HG03095 (cell line): ENCODE measurements around the gene GRIN2A.

Experiments used
- ATAC-seq: cut with Tn5 transposase; IDR thresholded peaks from one replicate; pipeline ENCODE4 v1.9.1; 2021; ENCODE audit warnings: moderate library complexity; ENCODE audit not compliant: unreplicated experiment

The GRIN2A gene

GRCh38 chr16:9708972-9709620 is 473.1 kb downstream of the GRIN2A start:
- ATAC-seq = no peak

DNA sequence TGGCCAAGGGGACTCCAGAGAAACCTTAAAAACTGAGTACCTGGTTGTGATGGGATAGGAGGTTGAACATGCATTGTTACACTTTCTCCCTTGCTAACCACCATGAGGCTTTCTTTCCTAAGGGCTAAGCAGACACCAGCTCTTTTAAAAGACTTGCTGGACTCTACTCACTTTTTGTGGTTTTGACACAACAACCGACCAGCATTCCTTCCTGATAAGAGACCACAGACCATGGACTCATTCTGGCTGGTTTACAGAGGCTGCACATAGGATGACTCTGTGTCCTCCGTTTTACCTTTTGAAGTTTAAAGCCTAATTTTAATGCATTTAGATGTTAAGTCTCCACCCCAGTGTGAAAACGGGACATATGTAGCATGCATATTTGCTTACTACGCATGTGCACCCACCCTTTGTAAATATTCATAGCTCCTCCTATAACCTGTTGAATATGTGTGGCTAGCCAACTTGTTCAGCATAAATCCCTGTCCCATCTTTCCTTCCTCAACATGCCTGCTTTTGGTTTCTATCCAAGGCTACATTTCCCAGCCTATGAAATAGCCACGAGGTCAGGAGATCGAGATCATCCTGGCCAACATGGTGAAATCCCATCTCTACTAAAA is 475.9 kb downstream of the GRIN2A start:
- no peak for ATAC-seq

- no peak for ATAC-seq
Measured at GRCh38 chr16:9703731-9704130, 478.5 kb downstream of the GRIN2A start.
